ENCODE data around the gene GNAO1.

Gene GNAO1

GRCh38 chr16:56265184-56265583 is 73.9 kb downstream of the GNAO1 start:
- no peak overlapping the region for H3K4me3 ChIP-seq (ENCODE audit: low read depth, low read length)
- TF ChIP-seq CTCF (IDR thresholded peaks at IDR 0.05; ENCODE audit: low read depth, low read length), result no peak

- H3K4me3 ChIP-seq (ENCODE audit: low read depth, low read length), result no peak overlapping the region
- no peak for TF ChIP-seq CTCF (IDR thresholded peaks at IDR 0.05; ENCODE audit: low read depth, low read length)
Observed at GRCh38 chr16:56265746-56266145, 74.5 kb downstream of the GNAO1 start.

GRCh38 chr16:56266641-56267607 is 75.6 kb downstream of the GNAO1 start:
- no peak overlapping the region for H3K4me3 ChIP-seq (ENCODE audit: low read depth, low read length)
- TF ChIP-seq CTCF (IDR thresholded peaks at IDR 0.05; ENCODE audit: low read depth, low read length), result no peak

- H3K4me3 ChIP-seq (ENCODE audit: low read depth, low read length), result no peak overlapping the region
- TF ChIP-seq CTCF (IDR thresholded peaks at IDR 0.05; ENCODE audit: low read depth, low read length), result no peak
Observed at GRCh38 chr16:56267888-56268287, 76.6 kb downstream of the GNAO1 start.

GRCh38 chr16:56268799-56269198 is 77.5 kb downstream of the GNAO1 start:
- no peak for TF ChIP-seq CTCF (IDR thresholded peaks at IDR 0.05; ENCODE audit: low read depth, low read length)
- H3K4me3 ChIP-seq (ENCODE audit: low read depth, low read length), result no peak overlapping the region

GRCh38 chr16:56269281-56269680 is 78.0 kb downstream of the GNAO1 start:
- no peak overlapping the region for H3K4me3 ChIP-seq (ENCODE audit: low read depth, low read length)
- no peak for TF ChIP-seq CTCF (IDR thresholded peaks at IDR 0.05; ENCODE audit: low read depth, low read length)
